ENCODE data around the gene SLC66A2.

SLC66A2 gene

GRCh38 chr18:79949697-79950487 is 1.6 kb downstream of the SLC66A2 start:
- no peak for DNase-seq

- DNase-seq, result no peak
These were observed 2.6 kb downstream of the SLC66A2 start for GRCh38 chr18:79948719-79949411.

GRCh38 chr18:79947881-79948610 is 3.4 kb downstream of the SLC66A2 start:
- no peak for DNase-seq

- no peak for DNase-seq
These were observed 4.2 kb downstream of the SLC66A2 start for GRCh38 chr18:79947054-79947755.

- DNase-seq, result no peak
These were observed 6.1 kb downstream of the SLC66A2 start for GRCh38 chr18:79945118-79946042.

- no peak for DNase-seq
These were observed 6.7 kb downstream of the SLC66A2 start for GRCh38 chr18:79944746-79945117.

- peak; percentile 42 for DNase-seq
These were observed 7.2 kb downstream of the SLC66A2 start for GRCh38 chr18:79944126-79944731.

GRCh38 chr18:79943608-79944125 is 7.8 kb downstream of the SLC66A2 start:
- no peak for DNase-seq

GRCh38 chr18:79942786-79943607 is 8.5 kb downstream of the SLC66A2 start:
- no peak for DNase-seq

GRCh38 chr18:79942211-79942610 is 9.2 kb downstream of the SLC66A2 start:
- no peak for DNase-seq

GRCh38 chr18:79941473-79942119 is 9.9 kb downstream of the SLC66A2 start:
- DNase-seq, result no peak

- DNase-seq, result no peak
These were observed 10.5 kb downstream of the SLC66A2 start for GRCh38 chr18:79940814-79941472.

- DNase-seq, result no peak
These were observed 11.2 kb downstream of the SLC66A2 start for GRCh38 chr18:79940126-79940813.

GRCh38 chr18:79939096-79939495 is 12.4 kb downstream of the SLC66A2 start:
- DNase-seq, result no peak

- DNase-seq, result no peak
These were observed 13.3 kb downstream of the SLC66A2 start for GRCh38 chr18:79938196-79938595.

GRCh38 chr18:79937103-79937860 is 14.2 kb downstream of the SLC66A2 start:
- no peak for DNase-seq

- DNase-seq, result no peak
These were observed 14.8 kb downstream of the SLC66A2 start for GRCh38 chr18:79936641-79937040.

- no peak for DNase-seq
These were observed 15.5 kb downstream of the SLC66A2 start for GRCh38 chr18:79935925-79936324.

Data from stimulated activated CD4-positive, alpha-beta T cell treated with anti-CD3 and anti-CD28 coated beads, Interleukin-15, amount 100 ng/mL, for 24 hours (primary cell).